Measurements from ENCODE around the gene PDPK1.

- no peak for TF ChIP-seq CTCF (conservative IDR thresholded peaks at IDR 0.05 in 1 of 2, IDR thresholded peaks at IDR 0.05 in 1 of 2; ENCODE audit: low read depth in 1 of 2, low read length in 2 of 2)
- TF ChIP-seq EZH2 (IDR thresholded peaks at IDR 0.05; ENCODE audit: low read length, missing control alignments): no peak
Measured at GRCh38 chr16:2614761-2615191, 77.0 kb downstream of the PDPK1 start.
